ENCODE measurements around the gene ERH.

Gene ERH

DNA sequence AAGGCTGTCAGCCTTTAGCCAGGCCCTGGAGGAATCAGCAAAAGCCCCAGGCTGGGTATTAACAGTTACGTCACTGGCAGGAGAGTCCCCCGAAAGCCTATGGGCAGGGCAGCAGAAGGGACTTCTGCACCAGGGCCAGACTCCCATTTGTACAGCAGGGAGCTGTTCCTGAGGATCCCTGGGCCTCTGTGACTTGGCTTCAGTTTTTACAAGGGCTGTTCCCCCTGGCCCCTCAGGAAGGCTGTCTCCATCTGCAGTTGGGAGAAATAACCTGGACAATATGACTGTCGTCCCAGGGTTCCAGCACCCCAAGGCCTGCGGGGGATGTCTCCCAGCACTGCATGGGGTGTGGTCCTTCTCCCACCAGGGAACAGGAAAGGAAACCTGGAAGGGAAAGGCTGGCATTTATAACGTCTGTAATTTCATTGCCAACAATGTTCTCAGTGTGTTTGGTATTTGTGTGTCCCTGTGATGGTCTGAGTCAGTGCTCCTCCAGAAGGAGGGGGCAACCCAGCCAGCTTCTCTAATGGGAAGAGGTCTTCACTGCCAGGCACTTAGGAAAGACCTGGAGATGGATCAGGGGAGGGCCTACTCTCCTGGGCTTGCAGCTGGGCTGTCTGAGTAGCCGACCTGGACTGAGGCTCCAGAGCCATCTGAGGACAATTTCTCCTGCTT is 42.4 kb downstream of the ERH start:
- DNase-seq: no peak

DNA sequence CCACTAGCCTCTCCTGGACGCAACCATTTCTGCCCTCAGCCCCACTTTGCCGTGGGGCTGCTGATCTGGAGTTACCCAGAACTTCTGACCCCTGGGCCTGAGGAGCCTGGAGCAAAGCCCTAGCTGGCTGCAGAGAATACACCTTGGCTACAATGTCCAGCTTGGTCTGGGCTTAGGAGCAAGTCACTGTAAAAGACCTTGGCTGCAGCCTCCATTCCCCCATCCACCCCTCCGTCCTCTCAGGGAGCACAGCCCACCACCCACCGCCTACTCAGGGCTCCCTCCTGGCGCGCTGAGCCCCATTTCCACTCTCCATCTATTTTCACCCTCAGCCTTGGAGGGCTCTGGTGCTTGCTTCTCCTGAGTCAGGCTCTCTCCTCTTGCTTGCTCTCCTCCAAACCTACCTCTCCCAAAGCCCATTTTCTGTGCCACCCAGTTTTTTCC is 42.9 kb downstream of the ERH start:
- DNase-seq: no peak

DNA sequence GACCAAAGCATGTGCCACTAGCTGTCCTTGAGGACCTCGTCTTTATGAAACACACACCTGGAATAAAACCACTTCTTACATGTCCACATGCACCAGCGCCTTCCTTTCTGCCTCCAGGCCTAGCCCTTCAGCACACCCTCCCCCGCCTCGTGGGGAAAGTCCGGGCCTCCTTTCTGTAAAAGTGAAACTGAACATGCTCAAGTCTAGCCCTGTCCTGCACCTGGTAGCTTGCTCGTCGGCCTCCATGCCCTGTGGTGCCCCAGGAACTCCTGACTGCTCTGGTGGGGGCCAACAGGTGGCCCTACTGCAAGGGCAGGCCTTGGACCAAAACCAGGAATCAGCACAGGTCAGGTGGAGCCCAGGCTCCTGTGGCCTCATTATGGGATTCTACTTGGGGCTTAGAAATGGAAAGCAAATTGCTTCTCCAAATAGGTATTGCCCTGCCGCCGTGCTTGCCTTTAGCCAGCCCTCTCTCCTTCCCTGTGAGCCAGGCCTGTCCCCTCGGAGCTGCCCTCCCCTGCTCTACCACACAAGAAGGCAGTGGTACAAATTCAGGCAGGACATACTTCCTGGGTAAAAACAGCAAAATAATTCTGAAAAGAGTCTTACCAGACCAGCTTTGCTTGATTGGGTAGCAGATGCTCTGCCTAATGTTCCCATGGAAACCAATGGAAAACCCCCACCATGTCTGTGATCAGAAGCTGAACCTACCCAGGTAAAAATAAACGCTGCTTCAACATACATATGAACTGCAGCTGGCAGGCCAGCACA is 43.5 kb downstream of the ERH start:
- peak; percentile 53 to 59 for DNase-seq

DNA sequence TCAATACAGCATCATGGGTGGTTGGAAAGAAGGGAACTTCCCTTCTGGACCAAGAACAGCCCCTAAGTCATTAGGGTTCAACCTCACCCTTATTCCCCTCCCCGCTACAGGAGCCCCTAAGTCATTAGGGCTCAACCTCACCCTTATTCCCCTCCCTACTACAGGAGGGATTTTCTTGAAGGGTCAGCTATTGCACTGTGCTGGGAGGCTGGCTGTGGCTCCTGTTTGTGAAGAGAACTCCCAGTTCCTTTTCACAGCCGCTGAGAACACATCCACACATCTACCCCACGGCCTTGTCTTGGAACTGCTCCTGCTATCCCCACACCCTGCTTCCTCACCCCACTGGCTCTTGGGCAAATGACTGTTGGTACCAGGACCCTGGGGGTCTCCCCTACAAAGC is 44.9 kb downstream of the ERH start:
- no peak for DNase-seq

DNA sequence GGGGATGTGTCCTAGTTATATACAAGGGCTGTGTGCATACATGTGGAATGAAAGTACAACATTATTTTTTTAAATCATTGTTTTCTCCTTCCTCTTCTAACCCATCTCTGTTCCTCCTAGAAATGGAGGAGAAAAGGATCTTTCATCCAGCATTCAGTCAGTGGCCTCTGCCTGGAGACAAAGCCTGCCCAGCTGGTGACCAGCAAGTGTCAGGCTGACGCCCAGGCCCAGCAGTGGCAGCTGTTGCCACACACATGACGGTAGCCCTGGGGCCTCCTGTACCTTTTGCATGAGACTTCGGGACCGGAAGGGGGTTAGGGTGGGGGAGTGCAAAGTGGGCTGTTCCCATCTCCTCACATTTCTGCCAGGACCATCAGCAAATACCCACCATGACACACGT is 46.2 kb downstream of the ERH start:
- no peak for DNase-seq

DNA sequence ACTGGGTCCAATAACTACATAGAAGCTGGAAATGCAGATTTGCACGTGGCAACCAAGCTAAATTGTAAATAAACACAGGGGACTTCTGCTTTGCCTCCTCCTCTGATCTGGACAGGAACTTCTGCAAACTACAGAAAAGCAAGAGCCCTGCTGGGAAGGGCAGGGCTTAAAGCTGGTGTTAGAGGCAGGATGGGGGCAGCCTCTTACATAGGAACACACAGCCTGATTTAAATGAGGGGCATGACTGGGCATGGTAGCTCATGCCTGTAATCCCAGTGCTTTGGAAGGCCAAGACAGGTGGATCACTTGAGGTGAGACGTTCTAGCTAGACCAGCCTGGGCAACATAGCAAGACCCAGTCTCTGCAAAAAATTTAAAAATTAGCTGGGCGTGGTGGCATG is 46.7 kb downstream of the ERH start:
- no peak for DNase-seq

DNA sequence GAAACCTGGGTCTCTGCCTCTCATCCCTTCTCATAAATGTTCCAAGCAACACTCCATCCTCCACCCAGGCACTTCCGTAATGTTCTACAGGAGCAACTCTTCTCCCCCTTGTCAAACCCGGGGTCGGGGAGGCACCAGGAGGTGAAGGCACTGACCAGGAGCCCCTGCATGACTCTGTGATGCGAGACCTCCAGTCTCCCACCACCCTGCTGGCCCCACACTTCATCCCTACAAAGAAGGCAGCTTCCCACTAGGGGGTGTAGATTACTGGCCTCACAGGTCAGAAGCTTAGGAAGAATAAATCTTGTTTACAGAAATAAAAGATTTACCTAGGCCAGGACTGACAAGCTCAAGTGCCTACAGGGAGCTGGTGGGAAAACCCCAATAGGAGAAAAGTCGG is 47.2 kb downstream of the ERH start:
- DNase-seq: no peak

DNA sequence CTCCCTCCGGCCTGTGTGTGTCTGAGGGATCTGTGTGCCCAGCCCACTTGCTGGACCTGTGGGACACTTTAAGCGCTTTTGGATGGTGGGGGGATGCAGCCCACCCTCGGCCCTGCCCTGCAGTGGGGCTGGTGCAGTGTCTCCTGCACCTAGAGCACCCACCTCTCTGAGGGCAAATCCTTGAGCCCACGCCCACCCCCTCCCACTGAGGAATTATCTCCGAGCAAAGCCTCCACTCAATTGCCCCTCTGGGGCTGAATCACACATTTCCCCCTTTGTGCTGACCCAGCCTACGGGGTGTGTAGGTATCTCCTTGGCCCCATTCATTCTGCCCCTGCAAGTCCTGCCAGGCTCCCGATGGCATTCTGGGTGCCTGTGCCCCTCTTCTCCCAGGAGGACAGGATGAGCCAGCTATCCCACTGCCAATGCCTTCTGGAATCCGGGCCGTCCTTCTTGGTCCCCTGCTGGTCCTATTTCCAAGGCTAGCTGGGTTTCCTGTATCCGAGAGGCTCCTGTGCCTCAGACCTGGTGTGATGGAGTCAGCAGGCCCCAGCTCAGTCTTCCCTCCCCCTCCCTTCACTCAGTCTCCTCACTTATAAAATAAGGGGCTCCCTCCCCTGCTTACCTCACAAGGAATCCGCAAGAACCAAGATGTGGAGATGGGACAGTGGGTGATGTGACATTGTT is 48.9 kb downstream of the ERH start:
- DNase-seq: no peak

DNA sequence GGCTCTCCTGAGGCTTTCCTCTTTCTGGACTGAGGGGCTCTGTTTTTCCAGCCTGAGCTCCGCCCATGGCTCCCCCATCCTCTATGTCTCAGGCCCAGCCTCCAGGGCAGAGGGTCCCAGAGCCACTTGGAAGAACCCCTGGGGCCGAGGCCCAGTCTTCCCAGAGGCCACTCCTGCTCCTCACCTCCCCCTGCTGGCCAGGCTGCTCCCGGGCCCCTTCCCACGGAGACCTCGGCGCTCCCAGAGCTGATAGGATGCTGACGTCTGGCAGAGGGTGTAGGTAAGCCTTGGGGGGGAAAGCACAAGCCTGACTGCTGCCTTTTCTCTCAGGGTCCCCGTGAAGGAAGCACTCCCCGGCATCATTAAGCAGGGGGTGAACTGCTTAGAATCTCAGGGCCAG is 51.4 kb downstream of the ERH start:
- no peak for DNase-seq

DNA sequence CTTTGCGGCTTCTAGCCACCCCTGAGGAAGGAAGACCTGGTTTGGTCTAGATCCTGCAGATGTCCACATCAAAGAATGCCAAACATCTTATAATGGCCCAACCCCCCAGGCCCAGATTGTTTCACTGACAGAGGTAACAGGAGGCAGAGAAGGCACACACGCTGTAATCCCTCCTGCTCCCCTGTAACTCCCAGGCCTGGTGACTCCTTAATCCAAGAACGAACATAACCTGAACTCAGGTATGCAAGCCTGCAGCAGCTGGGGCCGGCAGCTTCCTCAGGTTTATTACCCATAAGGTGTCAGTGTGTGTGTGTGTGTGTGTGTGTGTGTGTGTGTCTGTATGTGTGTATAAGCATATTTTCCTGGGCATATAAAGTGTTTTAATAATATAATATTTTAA is 52.7 kb downstream of the ERH start:
- DNase-seq: no peak

DNA sequence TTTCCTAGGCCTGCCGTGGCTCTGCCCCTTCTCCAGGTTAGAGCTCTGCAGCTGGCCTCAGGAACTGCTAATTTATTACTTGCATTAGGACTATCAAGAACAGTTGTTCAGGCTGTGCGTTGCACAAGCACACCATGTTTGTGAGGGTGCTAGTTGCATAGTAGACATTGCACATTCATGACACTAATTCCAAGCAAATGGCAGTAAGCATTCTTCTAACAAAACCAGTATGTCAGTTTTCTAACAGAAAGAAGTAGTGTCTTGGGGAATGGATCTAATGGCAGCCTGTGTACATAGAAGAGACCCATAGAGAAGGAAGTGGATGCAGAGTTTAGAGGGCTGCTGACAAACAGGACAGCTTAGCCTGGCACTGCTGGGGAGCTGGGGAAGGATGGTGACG is 53.9 kb downstream of the ERH start:
- DNase-seq: no peak

DNA sequence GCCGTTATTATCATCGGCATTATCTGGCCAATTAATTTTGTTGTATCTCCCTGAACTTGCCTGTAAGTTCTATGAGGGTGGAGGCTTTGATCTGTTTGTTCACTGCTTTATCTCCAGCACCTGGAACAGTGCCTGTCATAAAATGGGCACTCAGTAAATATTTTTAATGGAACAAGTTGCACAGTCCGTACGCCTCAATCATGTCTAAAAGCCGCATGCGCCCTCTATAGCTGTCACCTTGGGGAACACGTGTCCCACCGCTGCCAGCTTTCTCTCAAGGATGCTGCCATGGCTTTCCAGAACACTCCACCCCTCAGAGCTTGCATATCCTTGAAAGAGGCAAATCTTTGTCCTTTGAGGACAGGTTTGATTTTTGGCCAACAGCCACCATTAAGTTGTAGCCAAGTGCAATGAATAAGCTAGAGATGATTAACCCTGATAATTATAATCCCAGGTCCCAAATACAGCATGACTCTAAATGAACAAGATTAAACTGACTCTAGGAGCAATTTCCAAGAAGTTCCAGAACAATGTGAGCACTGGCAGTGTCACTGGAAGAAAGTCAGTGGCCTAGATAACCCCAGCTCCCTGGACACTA is 55.1 kb downstream of the ERH start:
- no peak for DNase-seq

DNA sequence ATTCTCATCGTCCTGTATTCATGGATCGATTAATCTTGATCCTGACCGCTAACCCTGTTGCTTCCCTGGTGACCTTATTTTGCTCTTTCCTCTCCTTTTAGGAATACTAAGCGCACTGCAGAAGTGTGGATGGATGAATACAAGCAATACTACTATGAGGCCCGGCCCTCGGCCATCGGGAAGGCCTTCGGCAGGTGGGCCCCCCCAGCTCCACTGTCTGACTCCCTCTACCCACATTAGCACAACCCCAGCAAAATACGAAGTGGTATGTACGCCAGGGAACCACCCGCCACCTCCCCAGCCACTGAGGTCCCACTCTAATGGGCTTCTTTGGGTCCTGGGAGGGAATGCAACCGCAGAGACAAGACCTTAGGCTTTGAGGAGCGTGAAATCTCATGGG is 58.7 kb downstream of the ERH start:
- DNase-seq: no peak

DNA sequence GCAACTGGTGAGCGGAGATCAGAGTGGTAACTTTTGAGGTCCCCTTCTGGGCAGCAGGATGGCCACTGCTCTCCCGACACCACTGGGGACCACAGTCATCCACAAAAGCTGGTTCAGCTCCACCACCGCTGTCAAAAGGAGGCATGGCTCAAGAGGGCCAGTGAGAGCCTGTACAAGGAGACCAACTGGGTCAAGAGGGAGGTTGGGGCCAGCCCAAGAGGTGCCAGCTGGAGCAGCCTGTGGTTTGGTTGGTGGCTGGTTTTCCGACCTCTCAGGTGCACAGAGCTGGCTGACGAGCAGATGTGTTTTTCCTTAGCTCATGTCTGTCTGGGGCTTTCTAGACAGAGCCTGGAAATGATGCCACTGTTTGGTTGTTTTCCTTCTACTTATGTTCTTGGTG is 60.1 kb downstream of the ERH start:
- no peak for DNase-seq

DNA sequence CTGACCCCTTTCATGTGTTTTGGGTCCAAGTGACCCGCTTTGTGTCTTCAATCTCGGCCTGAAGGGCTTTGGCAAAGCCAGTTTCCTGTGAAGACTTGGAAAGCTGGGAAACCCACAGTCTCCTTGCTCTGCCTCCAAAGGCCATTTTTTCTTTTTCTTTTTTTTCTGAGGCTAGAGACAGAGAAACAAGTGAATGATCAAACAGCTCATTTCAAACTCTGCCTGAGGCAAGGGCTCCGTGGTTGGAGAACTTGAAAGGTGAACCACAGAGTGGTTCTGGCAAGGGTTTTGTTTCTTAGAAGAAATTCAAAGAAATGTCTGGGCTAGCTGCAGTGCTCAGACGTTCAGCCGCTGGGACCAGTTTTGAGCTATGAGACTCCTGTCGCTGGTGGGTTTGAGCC is 62.7 kb downstream of the ERH start:
- no peak for DNase-seq

DNA sequence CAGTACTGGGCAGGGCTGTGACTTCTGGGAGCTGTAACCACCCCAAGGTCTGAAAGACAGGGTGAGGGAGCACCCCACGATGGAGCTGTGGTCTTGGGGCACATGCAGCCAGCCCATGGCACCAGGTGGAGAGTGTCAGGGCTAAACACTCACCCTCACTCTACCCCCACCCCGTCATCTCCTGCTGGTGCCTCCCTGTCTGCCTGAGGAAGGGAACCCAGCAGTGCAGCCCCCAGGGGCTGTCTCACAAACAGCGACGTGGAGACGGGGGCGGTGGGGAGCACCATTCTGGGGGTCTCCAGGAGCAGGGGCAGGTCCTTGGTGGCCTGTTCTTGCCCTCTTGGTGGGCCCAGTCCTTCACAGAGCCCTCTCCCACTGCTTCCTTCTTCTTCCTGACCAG is 63.5 kb downstream of the ERH start:
- DNase-seq: no peak

DNA sequence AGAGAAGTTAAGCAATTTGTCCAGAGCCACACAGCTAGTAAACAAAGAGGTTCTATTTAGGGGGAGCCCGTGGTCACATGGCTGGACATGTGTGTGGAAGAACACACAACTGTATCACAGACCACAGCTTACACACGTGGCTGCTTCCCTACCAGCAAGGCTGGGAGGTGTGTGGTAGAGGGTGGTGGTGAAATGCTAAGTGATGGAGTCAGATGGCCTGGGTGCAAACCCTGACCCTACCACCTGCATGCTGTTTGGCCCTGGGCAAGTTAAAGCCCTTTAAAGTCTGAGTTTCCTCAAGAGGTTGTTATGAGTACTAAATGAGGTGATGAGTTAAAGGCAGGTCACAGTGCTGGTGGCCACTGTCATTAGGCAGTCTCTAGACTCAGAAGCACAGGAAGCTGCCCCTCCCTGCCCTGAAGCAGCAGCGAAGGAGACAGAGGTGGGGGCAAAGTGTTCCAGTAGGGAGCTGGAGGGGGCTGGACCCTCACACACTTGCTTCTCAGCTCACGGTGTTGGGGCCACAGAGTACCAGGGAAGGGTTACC is 64.2 kb downstream of the ERH start:
- DNase-seq: no peak

DNA sequence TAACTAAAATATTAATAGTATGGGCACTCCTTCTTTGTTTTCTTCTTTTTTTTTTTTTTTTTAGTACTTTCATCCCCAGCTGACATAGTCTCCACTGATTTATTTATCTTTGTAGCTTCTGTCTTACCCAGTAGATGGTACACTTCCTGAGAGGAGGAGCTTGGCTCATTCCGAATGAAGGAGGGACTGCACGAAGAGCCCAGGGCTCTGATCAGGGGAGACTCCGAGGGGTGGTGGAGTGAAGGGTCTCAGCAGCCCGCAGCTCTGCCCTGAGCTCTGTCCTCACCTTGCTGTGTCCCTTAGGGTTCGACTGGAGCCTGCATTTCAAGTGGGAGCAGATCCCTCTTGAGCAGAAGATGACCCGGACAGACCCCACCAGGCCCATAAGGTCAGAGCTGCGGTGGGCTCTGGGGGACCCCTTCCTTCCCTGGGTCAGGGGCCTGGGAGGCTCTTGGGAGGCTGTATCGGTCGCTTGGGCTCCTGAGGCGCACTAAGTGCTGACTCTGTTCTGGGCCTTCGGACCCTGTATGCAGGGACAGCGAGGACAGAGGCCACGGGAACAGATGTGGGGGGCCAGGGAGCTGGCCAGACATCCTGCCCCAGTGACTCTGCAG is 65.2 kb downstream of the ERH start:
- DNase-seq: no peak

DNA sequence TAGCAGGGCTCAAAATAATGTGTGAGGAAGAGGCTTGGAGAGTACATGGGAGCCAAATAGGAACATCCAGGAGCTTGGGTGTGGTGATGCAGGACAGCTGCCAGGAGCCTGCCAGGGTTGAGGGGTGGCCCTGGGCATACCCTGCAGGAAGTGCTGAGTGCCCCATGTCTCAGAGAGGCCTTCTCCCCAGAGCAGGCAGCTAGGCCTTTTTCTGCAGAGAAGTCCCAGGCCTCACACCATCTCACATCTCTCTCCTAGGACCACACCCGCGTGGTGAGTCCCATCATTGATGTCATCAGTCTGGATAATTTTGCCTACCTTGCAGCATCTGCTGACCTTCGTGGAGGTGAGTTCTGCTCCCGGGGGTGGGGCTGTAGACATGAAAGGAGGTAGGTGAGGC is 66.9 kb downstream of the ERH start:
- no peak for DNase-seq
